Ecto neural progenitor cell (in vitro differentiated cells): Measurements from ENCODE around the gene CHST5.
A peak's percentile ranks its signal among the peaks of the same experiment; 100 is the strongest.
"Not testable (repeated sequence)": the region's sequence is repeated elsewhere in the genome, so short reads cannot be mapped to it uniquely, and the experiment has no call there.

ENCODE experiments used
- DNase-seq: peaks from one replicate; pipeline ENCODE4 v3.0.0-alpha.2; 2018; ENCODE audit warnings: low spot score

The CHST5 gene

DNA sequence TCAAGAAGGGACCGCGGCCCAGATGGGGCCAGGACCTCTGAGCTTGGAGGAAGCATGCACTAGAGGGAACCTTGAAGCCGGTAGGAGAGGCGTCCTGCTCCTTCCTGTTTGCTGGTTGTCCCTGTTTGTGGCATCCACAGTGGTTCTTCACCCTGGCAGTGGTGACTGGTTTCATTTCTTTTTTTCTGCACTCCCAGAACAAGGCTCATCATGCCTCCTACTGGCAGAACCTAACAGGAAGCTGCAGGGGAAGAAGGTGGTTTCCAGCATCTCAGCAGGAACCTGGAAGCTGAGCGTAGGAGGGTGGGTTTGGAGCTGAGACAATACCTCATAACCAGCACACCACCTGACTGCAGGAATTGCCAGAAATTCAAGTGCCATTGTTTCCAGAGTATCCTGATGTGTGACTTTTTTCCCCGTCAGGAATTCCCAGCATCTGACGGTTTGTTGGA, 14.3 kb upstream of the CHST5 start:
- DNase-seq = no peak

DNA sequence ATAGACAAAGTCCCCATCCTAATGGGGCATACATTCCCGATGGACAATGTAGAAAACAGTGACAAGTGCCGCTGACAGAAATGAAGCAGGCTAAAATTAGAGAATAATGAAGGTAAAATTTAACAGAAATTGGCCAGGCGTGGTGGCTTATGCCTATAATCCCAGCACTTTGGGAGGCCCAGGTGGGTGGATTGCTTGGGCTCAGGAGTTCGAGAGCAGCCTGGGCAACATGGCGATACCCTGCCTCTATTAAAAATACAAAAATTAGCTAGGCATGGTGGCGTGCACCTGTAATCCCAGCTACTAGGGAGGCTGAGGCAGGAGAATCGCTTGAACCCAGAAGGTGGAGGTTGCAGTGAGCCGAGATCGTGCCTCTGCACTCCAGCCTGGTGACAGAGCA, 12.5 kb upstream of the CHST5 start:
- not testable (repeated sequence) for DNase-seq

- DNase-seq = no peak
Observed at GRCh38 chr16:75546293-75546692, 10.4 kb upstream of the CHST5 start.

GRCh38 chr16:75545879-75546278, 10.0 kb upstream of the CHST5 start:
- DNase-seq = not testable (repeated sequence)

- not testable (repeated sequence) for DNase-seq
Observed at GRCh38 chr16:75542462-75542861, 6.6 kb upstream of the CHST5 start.

DNA sequence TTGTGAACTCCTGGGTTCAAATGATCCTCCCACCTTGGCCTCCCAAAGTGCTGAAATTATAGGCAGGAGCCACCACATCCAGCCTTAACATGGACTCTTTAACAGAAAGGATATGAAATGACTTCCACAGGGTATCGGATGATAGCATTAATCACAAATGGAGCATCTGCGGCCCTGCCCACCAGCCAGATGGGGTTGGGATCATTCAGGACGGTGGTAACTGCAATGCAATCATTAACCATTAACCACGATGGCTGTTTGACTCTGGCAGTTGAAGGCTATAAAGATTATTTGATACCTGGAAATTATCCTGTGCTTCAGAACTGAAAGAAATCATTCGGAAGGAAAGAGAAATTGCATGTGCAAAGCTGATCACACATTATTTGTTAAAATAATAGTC, 5.3 kb upstream of the CHST5 start:
- no peak for DNase-seq

GRCh38 chr16:75538882-75539565, 3.1 kb upstream of the CHST5 start:
- not testable (repeated sequence) for DNase-seq

DNA sequence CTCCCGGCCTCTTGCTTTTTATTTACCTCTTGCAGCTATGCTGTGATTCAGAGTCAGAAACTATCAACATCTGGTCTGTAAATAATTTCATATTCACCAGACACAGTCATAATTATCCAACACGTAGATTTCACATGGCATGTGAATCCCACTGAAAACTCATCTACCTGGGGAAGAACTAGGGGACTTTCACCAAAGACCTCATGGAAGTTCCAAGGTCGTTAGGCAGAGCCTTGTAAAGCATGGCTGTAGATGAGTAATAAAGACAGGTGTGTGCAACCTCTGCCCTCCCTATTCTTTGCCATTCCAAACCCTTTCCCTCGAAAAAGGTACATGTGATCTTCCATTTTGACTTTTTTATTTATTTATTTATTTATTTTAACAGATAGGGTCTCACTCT, 1.9 kb upstream of the CHST5 start:
- no peak for DNase-seq

DNA sequence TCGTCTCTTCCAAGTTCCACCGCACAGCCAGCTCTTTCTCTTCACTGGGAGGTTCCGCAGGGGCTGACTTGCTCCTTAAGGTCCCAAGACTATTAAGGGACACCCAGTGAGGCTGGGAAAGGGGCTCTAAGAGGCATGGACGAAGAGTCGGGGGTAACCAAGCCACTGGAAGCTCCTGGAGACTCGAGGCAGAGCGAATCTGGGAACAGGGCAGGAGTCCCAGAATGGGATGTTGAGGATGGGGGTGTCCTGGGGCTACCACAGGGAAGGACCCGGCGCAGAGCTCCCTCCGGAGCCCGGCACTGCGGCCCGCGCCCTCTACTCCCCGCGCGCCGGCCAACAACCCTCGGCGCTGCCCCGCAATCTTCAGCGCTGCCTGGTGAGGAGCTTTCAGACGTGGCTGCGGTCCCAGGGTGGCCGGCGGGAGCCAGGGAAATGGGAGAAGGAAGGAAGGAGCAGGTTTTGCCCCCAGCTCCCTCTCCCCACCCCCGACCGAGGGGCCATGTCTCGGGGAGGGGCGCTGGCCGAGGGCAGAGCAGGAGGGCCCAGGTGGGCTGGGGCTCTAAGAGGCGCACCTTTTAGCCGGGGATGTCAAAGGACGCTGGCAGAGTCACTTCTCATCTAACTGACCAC, 581 bp downstream of the CHST5 start:
- DNase-seq = no peak

DNA sequence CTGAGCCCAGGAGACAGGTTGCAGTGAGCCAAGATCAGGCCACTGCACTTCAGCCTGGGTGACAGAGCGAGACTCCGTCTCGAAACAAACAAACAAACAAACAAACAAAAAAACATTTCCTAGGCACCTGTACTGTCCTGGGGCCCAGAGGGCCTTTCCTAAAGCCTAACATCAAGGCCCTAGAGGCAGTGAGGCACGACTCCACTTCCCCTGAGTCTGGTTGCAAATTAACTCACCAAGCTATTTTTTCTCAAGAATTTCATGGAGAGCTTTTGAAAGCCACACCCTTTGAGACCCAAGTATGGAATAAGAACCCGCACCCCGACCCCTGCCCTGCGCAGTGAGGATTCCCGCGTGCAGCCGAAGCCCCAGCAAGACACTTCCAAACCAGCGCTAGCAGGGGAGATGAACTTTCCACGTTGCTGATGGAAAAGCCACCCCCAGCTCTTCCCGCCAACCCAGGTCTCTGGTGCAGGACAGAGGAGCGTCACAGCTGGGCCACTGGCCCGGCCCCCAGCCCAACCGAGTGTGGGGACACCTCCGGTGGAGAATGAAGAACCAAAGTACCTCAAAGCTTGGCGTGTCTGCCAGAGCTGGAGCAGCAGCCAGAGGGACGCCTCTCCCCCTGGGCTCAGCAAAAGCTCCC, 1.2 kb downstream of the CHST5 start:
- DNase-seq = no peak

DNA sequence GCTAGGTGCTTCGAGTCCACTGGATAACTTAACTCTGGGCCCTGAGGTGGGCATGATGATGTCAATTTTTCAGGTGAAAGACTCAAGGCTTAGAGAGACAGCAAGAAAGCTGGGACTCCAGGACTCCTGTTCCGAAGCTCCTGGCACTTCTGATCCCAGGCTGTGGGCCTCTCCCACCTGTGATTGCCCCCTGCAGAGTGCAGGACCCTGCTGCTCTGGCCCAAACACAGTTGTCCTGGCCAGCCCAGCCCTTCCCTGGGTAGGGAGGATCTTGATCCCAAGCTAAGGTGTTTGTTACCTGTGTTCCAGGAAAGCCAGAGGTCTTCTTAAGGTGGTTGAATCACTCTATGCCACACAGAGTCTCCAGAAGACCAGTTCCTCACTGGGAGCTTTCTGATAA, 3.1 kb downstream of the CHST5 start:
- DNase-seq = no peak

- DNase-seq = no peak
Observed at GRCh38 chr16:75532142-75532765, 3.7 kb downstream of the CHST5 start.

- no peak for DNase-seq
Observed at GRCh38 chr16:75529959-75530358, 5.9 kb downstream of the CHST5 start.

DNA sequence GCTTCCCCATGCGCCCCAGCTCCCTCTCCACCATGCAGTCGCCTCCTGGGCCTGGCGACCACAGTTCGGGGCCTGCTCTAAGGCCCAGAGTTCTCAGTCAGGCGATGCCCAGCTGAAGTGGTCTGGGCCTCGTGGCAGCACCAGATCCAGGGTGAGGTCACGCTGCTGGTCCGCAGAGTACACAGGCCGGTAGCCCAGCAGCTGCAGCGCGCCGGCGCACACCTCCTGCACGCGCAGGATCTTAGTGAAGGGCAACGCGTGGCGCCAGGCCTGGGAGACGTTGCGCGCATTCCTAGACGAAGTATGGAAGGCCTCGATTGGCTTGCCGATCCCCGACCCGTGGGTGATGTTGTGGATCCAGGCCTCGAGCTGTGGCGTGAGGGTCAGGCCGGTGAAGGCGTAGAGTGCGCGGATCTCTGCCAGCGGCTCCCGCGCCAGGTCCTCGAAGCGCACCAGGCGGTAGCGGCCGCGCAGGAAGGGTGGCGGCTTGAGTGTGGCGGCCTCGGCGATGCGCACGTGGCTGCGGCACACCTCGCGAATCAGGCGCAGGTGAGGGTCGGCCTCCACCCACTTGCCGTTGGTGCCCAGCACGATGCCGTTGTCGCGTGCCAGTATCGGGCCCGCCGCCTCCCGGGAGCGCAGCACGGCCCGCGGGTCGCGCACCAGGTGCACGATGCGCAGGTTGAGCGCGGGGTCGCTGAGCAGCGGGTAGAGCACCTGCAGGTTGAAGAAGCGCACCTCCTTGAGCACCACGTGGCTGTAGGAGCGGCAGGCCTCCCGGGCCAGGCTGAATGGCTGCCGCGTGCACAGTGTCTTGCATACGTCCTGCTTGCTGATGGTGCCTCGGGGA, 6.6 kb downstream of the CHST5 start:
- DNase-seq = no peak

DNA sequence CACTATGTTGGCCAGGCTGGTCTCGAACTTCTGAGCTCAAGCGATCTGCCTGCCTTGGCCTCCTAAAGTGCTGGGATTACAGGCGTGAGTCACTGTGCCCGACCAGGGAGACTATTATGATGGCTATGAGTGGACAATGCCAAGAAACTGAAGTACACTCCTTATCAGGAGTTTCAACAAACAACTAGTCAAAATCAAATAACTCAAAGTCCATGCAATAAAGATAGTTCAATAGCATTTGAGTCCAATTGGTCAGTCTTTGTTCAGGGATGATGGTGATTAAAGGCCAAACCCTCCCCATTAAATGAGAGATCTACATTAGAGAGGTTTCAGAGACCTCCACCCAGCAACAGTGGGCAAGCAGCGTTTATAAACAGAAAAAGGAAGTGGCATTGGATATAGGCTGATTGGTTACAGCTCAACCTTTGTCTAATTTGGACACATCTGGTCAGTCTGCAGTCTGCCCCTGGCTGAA, 8.0 kb downstream of the CHST5 start:
- no peak for DNase-seq

GRCh38 chr16:75526032-75526790, 9.7 kb downstream of the CHST5 start:
- DNase-seq = no peak

GRCh38 chr16:75519175-75519574, 16.7 kb downstream of the CHST5 start:
- DNase-seq = no peak

DNA sequence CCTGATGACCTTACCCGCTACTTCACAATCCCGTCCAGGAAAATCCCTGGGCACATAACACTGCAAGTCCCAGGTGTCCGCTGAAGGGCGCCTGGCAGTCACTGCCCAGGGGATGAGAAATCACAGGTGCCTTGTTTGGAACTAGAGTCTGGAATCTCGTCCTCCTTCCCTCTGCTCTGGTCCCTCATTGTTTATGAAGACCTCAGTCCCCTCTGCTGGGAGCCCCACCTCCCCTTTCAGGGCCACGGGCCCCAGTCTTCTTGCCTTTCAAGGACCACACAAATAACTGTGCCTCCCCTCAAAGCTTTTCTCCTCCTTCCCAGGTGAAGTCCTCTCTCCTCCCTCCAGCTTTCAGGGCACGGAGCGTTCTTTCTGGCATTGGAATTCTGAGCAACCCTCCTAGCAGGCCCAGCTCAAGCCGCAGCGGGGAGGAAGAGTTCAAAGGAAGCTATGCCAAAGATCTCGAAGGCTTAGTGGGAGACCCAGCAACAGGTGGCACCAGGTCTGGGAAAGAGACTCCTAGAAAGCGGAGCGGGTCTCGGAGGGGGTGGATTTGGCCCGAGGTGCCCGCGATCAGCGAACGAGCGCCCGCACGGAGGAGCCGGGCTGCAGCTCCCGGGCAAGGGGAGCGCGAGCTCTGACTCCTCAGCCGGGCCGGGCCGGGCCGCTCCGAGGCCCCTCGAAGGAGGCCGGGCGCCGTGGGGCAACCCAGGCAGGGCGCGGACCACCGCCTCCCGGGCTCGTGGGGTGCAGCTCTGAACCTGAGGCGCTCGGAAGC, 19.5 kb downstream of the CHST5 start:
- DNase-seq = peak; percentile 71

GRCh38 chr16:75514296-75514695, 21.6 kb downstream of the CHST5 start:
- DNase-seq = no peak

GRCh38 chr16:75506574-75506973, 29.3 kb downstream of the CHST5 start:
- no peak for DNase-seq
